Activated CD8-positive, alpha-beta memory T cell treated with anti-CD3 and anti-CD28 coated beads for 24 hours (primary cell): ENCODE data around the gene SMAD3.
A peak's percentile ranks its signal among the peaks of the same experiment; 100 is the strongest.

ENCODE experiments used
- DNase-seq: peaks from one replicate; pipeline ENCODE4 v3.0.0-alpha.2; 2020

Gene SMAD3

DNA sequence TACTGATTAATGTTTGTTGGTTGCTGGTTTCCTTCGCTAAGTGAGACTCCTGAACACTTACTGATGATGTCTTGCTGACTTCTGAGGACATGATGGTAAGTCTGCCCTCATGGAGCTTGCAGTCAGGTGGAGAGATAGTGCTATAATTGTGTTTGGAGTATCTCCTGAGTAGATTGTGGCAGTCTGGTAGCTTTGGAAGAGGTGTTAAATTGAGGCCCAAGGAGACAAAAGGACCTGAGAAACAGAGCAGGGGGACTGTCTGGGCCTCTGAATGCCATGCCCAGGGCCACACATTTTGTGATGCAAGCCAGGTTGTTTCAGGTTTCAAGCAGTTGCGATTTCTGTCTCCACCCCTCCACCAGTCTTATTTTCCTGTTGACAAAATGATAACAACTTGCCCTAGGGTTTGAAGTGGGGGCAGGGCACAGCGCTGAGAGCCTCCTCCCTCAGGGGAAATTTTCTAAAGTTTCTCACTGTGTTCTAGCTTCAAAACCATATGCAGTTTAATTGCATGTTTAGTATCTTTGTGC lies 16.7 kb downstream of the SMAD3 start:
- DNase-seq = peak; percentile 74

DNA sequence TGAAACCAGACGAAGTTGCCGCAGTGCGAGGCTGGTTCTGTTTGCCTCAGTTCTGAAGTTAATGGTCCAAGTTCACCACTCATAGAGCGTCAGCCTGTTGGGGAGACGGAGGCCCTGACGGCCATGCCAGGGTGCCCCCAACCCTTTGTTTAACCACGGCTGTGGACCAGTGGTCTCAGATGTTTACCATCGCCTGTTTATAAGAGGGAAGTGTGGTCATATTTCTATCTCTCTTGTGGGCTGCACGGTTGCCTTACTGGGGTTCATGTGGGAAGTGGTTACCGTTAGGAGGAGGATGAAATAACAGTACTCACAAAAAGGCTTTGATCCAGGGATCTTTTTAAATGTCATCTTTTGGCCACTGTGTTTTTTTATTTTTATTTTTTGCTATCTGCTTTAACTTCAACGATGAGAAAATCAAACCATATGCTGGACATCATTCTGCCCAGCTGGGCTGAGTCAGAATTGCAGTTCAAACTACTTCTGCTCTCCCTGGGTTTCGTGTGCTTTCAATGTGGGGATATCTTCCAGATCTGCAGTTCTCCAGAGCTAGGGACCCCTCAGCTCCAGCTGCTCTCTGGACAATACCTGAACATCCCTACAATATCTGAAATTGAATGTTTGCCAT lies 17.8 kb downstream of the SMAD3 start:
- no peak for DNase-seq

DNA sequence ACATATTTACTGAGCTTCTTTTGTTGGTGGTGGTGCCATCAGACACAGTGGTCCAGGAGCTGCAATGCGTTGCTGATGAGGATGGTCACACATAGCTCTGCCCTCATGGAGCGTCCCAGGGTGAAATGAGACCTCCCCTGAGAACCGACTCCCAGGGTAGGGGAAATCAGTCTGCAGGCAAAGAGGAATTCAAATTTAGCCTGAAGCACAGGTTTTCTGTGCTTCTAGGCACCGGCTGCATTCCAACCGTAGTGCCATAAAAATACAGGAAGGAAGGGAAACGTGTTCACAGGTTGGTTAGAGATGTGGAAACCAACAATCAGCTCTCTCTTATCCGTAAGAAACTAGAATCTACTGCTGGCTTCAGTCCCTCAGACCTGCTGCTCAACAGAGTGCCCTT lies 19.2 kb downstream of the SMAD3 start:
- DNase-seq = no peak

DNA sequence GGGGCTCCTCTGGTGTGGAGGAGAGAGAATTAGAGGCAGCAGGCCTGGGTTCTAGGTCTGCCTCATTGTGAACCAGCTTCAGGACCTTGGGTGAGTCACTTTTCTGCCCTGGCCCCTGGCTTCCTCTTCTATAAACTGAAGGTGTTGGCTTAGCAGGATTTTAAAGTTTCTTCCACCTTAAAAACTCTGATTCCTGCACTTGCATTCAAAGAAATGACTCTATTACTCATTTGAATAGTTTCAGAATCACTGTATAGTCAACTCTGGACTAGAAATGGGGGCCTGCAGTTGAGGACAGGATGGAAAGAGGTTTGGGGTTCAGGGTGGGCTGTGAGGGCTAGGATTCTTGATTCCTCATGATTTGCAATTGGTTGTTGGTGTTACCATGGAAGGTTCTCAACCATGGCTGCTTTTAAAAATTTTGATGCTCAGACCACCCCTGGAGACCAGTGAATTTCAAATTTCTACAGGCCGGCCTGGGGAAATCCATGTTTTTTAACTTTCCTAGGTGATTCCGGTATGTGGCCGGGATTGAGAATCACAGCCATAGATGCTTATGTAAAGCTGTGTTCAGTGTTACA lies 19.9 kb downstream of the SMAD3 start:
- no peak for DNase-seq

DNA sequence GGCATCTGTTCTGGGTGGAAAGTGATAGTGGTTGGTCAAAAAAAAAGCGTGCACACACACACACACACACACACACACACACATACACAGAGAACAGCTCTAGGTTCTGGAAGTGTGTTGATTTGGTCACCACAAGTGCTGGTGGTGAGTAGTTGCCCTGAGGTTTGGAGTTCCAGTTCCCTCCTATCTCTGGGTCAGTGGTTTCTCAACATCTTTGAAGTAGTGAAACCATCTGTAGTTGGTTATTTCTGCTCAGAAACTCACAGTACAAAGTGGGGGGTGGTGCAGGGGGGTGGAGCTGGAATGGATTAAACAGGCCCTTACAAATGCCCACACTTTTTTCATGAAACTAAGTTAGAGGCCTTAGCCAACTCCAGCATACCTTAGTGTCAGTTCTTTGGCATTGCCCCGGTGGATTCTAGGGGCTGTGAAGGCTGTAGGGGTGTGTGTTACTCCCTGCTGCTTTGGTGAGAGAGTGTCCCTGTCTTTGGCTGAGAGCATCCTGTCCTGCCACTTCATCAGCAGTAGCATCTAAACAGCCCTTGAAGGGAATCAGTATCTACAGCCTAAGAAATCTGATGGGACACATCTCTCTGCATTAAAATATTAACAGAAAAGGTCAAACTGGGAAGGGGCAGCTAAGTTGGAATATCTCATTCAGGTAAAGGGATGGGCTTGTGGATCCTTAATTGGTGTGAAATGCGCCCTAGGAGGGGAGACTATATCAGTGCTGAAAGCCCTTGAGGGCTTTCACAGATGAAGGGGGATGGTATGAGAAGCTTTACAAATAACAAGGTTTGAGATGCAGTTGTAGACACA lies 20.6 kb downstream of the SMAD3 start:
- peak; percentile 70 for DNase-seq

DNA sequence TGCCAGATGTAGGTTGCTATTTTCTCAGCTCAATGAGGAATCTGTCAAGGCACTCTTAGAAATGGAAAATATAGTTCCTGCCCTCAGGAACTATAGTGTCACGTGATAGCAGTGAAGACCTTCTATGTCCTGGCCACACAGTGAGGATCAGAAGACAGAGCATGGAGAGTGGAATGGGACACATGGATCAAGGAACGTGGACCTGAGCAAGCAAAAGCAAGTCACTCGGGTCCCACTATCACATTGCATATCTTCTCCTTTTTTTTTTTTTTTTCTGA lies 21.2 kb downstream of the SMAD3 start:
- DNase-seq = no peak

DNA sequence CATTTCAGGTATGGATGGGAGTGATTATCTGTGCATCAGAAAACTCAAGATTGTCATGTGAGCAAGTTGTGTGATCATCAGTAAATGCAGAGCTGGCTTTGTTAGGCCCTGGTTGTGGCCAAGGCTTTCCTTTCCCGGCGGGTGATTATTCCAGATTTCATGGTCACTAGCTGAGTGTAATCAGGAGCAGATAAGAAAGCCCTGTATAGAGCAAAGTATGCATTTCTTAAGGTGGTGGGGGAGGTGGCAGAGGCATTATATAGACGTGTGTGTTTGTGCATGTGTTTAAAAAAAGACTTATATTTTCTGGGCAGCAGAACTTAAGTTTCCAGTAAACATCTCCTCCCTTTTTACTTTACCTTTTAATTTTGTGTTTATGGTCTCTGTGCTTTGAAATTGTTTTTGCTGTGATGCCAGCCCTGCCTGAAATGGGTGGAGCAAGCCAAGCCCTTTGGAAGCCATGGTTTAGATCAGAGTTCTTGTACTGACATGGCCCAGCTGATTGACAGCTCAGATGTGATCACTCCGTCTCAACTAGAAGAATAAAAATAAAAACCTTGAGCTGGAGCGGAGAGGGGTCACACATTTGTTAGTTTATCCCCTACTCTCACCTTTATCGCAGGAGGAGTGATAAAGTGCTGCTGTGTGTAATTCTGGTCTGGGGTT lies 22.2 kb downstream of the SMAD3 start:
- DNase-seq = no peak

DNA sequence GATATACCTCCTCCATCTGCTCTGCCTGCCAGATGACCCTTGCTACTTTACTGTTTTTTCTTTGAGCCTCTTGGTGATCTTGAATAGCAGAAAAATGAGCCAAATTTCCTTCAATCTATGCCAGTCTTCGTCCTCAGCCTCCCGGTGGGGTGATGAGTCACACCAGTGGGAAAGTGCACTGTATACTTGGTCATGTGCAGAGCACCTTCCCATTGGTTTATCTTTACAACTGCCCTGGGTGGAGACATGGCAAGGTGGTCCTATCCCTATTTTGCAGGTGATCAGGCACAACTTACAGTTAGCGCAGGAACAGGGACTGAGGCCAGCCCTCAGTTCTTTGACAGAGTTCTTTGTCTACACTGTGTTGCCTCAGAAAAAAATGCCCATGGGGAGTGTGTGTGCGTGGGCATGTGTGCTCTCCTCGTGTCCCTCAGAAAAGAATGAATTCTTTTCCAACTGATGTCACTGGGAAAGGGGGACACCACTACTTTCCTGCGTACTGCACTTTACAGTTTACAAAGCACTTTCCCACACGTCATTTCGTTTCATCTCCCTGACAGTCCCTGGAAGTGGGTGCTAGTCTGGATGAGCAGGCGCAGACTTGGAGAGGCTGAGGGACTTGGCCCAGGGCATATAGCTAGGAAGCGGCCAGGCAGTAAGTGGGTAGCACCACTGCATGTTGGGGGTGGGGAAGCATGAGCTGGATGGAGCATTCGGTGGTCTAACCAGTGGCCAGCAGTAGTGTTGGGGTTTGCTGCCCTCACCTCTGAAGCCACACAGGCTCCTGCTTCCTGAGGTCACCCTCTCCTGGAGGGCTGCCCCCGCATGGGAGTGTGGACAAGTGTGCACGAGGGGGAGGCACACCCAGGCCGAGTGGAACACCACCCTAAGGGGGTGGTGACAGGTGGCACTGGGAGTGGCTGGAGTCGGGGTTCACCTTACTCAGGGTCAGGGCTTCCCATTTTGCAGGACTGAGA lies 24.1 kb downstream of the SMAD3 start:
- DNase-seq = no peak

DNA sequence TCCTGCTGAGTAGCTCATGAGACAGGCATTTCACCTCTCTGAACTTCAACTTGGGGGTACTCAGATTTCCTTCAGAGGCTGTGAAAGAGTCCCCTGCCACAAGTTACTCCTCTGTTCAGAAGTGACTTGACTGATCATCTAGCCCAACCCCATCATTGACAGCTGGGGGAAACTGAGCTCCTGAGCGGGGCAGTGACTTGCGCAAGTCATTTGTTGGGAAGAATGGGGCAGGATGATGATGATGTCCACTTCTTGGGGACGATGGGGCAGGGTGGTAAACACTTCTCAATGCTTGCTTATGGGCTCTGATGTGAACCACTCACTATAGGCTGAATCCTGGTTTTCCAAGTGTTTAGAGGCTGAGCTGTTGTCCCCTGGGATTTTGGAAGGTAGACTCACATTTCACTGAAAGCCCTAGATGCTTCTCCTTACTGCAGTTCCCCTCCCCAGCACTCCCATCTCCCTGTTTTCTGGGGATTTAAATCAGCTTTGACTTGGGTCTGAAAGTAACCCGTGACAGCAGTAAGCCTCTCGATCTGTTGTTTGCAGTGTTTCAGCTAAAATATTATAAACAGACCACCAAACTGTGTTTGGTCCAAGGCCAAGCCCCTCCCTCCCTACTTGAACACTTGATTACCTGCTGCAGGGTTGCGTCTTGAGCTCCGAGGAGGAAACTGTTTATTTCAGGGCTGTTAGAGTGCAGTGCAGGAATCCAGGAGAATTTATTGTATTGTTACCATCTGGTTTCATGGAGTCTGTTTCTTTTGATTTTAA lies 25.1 kb downstream of the SMAD3 start:
- DNase-seq = no peak

DNA sequence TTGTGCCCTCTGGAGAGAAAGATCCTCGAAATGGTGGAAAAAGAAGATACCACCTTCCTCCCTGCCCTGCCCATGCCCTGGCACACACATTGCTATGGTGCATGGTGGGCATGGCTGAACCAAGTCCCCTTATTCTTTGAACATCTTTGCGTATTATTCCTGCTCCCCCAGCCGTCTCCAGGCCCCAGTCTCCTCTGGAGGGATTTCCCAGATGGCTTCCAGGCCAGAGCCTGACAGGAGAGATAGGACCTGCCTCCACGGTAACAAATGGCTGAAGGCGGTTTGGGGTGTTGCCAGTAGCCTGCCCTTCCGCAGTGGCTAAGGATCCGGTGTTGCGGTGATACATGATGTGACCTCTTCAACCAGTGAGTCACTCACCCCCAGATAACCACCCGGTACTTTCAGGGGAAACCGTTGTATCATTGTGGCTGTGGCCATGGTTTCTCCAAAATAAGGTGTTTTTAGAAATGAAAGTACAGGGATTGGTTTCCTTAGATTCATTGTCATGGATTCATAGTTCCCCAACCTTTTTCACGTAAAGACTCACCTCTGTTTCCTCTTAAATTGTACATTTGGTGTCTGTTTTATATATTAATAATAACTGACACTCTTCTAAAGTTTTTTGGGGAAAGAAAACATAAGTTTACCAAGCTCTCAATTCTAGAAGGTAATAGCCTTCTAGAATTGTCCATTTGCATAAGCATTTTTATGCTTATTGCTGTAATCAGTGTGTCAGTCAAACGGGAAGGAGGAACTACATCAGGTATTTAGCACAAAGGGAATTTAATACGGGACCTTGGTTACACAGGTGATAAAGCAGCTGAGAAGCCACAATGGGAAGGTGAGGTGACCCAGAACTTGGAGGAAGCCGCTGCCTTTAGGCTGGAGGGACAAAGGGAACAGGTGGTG lies 25.9 kb downstream of the SMAD3 start:
- peak; percentile 82 for DNase-seq

DNA sequence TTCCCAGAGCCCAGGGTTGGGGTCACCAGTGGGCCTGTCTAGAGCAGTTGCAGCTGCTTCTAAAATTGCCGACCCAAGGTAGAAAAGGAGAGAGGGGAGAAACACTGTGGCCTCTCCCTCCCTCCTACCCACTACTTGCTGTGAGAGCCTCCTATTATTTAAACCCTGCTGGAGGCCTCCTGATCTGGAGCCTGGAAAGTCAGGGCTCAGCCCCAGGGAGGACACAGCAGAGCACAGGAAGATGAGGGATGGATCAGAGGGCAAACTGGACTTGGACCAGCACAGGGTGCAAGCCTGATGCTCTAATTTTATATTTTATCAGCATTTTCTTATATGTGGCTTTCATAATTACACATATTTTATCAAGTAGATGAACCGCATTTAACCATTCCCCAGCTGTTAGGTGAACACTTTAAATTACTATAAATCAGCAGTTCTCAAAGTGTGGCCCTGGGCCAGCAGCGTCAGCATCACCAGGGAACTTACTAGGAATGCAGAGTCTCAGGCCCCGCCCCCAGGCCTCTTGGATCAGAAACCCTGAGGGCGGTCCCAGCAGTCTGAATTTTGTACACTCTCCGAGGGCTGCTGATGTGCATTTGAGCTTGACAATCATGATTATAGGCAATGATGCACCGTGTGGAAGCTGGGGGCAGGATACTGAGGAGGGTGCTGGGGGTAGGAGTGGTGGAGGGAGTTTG lies 26.7 kb downstream of the SMAD3 start:
- no peak for DNase-seq

DNA sequence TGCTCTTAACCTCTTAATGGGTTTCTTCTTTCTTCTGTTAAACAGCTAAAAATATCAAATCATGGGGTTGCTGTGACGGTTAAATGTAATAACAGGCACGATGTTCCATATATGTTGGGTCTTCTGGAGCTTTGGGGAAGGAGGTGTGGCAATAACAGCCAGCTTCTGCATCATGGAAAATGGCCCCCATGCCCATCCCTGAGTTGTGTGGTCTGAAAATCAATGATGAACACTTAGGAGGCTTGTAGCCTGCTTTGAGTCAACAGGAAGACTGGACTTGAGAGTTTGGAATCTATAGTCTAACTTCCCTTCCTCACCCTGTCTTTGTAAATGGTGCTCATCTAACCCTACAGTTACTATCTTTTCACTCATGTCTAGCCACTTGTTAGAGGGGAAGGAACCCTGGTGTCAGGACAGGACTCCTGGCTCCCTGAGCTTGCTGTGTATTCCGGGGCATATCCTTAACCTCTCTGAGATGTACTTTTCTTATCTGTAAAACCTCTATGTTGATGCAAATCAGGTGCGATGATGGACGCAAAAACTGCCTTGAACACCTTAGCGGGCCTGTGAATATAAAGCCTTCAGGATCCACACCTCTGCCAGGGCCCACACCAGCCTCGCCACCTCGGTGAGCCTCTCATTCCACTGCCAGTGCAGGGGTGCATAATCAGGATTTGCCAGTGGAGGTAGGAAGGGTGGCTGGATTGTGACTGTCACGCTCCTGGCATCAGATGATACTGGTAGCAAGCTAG lies 27.5 kb downstream of the SMAD3 start:
- DNase-seq = no peak

DNA sequence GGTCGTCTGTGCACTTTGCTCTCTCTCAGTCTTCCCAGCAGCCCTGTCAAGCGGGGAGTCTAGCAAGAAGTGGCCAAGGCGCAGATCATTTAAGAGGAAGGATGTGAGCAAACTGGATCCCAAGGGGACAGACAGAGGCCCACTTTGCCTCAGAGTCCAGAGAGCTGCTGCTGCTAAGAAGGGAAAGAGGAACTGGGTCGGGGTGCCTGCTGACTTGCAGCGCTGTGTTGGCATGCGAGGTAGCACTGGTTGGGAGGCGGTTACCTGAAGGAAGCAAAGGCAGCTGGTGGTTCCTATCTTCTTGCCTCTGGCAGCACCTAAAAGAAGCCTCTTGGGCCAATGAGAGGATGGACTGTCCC lies 28.1 kb downstream of the SMAD3 start:
- DNase-seq = no peak

DNA sequence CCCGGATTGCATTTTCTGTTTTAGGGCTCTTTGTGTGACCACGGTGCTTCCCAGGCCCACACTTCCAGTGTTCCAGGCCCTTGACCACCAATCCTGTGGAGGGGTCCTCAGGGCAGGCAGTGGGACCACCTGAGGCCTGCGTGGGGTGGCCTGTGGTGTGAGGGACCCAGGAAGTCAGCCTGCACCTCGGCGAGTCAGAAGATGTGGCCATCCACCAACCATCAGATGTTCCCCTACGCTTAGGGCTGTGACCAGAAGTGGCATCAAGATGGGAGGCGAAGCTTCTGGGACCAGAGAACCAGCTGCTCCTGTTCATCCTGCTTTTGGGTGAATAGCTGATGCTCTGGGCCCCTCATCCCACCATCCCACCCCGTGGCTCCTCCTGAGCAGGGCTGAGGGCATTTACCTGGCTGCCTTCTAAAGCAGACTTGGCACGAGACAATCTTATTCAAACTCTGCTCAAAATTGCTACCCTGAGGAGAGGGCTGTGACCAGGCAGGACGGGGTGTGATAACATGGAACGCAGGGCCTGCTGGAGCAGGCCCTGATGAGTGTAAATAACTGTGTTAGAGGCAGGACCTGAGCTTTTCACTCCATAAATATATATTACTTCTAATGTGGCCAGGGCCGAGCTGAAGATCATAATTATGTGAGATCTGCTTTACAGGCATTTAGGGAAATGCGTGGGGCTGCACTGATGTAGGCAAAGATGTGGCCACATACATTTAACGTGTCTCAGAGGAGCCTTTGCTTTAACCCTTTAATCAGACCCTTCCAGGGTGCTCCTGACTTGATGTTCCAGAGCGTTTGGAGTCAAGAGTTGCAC lies 28.8 kb downstream of the SMAD3 start:
- DNase-seq = no peak

DNA sequence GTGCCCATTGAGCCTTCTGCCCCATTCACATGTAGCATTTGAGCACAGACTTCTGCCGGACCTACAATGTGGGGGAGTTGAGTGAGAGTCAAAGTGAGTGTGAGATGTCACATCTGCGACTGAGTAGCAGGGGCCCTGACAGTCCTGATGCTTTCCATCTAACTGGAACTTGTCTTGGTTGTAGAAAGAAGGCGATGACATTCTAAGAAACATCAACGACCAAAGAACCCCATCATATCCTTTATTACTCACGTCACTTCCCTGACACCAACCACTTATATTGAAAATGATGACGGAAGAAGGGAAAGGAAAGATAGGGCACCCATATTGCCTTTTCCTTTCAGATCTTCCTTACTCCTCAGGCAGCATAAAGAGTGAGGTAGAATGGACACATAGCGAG lies 30.5 kb downstream of the SMAD3 start:
- DNase-seq = no peak

DNA sequence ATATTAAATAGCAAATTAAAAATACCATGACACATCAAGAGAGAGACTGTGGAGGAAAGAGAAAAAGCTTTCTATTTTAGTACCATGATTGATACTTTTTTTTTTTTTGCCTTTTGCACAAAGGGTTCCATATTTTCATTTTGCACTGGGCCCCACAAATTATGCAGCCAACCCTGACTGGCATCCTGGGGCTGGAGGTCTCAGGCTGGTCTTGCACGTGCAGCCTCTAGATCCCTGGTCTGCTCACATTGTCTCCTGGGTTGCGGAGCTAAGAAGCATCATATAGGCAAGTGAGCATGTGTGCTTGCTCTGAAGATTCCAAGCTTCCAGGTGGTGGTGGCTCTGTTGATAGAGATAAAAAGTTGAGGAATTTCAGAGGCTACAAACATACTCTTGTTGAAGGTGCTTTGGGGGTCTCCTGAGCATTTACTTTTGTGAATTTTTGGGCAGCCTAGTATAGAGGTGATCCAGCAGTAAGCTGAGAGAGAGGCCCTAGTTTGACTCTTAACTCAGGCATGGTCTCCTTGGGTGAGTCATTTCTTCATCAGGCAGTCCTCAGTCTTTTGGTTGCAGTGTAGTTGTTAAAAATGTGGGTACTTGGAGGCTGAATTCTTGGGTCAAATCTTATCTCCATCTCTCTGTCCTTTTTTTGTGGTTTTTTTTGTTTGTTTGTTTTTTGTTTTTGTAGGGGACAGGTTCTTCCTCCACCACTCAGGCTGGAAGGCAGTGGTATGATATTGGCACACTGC lies 31.3 kb downstream of the SMAD3 start:
- no peak for DNase-seq

DNA sequence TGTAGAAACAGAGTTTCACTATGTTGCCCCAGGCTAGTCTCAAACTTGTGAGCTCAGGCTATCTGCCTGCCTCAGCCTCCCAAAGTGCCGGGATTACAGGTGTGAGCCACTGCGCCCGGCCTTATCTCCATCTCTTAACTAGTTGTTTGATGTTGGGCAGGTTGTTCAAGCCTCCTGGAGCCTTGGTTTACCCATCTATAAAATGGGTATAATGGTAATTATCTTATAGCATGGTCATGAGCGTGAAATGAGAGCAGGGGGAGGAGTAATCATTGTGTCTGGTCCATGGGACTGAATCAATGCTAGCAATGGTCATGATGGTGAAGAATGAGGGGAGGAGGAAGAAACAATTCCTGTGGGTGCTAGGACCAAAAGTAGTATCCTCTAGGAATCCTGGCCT lies 32.0 kb downstream of the SMAD3 start:
- DNase-seq = no peak
